ENCODE measurements around the gene KLF3. TPM values are rescaled to one million over a fixed set of nuclear protein-coding genes. Genes with fewer than 3 reads are reported as not detected.
A peak's percentile ranks its signal among the peaks of the same experiment; 100 is the strongest.

KLF3 gene
- total and polyA plus RNA-seq, 2 of the 8 experiments (the other 6 are each of a cell fraction or from before 2014, with no cell fraction given): 8.0 to 14.9 TPM

DNA sequence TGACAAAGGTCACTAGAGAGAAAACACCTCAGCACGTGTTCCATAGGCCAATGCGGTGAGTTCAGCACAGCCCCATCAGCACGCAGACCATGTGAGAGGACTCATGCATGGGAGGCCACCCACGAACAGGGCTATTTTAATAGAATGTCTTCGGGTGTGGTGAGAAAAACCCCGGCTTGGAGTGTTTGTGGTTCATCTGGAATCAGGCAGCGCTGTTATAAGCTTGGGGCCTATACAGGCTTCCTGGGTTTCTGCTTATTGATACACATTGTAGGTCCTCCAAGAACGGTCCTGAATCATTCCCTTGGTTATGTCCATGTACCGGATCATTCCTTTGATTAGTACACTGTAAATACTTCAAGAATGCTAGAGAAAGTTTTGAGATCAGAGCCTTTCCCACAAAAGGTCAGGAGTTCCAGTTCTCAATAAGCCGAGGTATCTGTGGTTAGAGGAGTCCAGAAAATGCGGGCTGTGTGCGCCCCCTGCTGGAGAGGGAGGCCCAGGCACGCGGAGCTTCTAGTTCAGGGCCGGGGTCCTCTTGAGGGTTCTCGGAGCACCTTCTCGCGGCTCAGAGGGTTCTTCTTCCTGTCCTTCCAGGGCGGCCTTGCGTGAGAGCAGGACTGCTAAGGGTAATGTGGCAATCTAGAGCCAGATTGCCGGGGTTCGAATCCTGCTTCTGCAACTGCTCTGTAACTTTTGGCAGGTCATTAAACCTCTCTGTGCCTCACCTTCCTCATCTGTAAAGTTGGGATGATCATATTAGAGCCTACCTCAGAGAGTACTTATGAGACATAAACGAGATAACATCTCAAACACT lies 67.0 kb downstream of the KLF3 start (continued):
- TF ChIP-seq MAX (IDR thresholded peaks at IDR 0.05) (peak; percentile 62; the same call in 1 of the 2 replicates), RXRA (IDR thresholded peaks at IDR 0.05; ENCODE audit: insufficient read depth, low read depth, low read length) (0 out of 2 replicates have a peak, but pooled peaks have one; percentile 23), RFX5 (IDR thresholded peaks at IDR 0.05; ENCODE audit: borderline replicate concordance, low read depth, low read length) (no peak), YY1 (IDR thresholded peaks at IDR 0.05; ENCODE audit: low read depth, low read length) (0 out of 2 replicates have a peak, but pooled peaks have one; percentile 20), EZH2 (IDR thresholded peaks at IDR 0.05; ENCODE audit: low read depth, low read length, severe bottlenecking) (no peak), KDM1A (IDR thresholded peaks at IDR 0.05; ENCODE audit: borderline replicate concordance, low read length) (peak; percentile 57; the same call in 1 of the 2 replicates), ZNF274 (IDR thresholded peaks at IDR 0.05; ENCODE audit: borderline replicate concordance, extremely low read depth, low read length) (no peak), POLR2A (IDR thresholded peaks at IDR 0.05; ENCODE audit: control extremely low read depth in 1 of 2, low read depth in 2 of 2, low read length in 2 of 2) (no peak), TEAD4 (IDR thresholded peaks at IDR 0.05; ENCODE audit: low read depth, low read length) (peak; percentile 52; the same call in 1 of the 2 replicates), GABPA (IDR thresholded peaks at IDR 0.05; ENCODE audit: borderline replicate concordance, insufficient read depth, low read length) (no peak), CHD2 (IDR thresholded peaks at IDR 0.05; ENCODE audit: low read length) (no peak)
- TF ChIP-seq, protein P1, sequence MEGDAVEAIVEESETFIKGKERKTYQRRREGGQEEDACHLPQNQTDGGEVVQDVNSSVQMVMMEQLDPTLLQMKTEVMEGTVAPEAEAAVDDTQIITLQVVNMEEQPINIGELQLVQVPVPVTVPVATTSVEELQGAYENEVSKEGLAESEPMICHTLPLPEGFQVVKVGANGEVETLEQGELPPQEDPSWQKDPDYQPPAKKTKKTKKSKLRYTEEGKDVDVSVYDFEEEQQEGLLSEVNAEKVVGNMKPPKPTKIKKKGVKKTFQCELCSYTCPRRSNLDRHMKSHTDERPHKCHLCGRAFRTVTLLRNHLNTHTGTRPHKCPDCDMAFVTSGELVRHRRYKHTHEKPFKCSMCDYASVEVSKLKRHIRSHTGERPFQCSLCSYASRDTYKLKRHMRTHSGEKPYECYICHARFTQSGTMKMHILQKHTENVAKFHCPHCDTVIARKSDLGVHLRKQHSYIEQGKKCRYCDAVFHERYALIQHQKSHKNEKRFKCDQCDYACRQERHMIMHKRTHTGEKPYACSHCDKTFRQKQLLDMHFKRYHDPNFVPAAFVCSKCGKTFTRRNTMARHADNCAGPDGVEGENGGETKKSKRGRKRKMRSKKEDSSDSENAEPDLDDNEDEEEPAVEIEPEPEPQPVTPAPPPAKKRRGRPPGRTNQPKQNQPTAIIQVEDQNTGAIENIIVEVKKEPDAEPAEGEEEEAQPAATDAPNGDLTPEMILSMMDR (IDR thresholded peaks at IDR 0.05; ENCODE audit: control extremely low read depth in 1 of 3, insufficient read depth in 1 of 3, low read depth in 1 of 3, low read length in 3 of 3): peak; percentile 88 to 94 (median 91)
